ENCODE measurements around the gene EID2B. TPM values are rescaled to one million over a fixed set of nuclear protein-coding genes. Genes with fewer than 3 reads are reported as not detected.
A peak's percentile ranks its signal among the peaks of the same experiment; 100 is the strongest.

The EID2B gene
- total RNA-seq, 2 experiments from 2014 or later = 3.3 to 3.8 TPM

GRCh38 chr19:39498798-39499642 is 33.6 kb downstream of the EID2B start, which contains the start of gene DLL3:
DLL3 (plus strand) TSS chr19:39498947; CDS start chr19:39498975, 28 bp downstream.
- ChIA-PET POLR2A (interaction anchor here (0.8 to 2.5 kb wide), 3 partner anchors 40 to 64 kb away, joined by 3 to 8 read pairs (median 4); partner anchors contain the start of gene RPS16), CTCF (interaction anchor here (0.7 to 6.7 kb wide), 9 partner anchors 16 to 175 kb away, joined by 3 to 59 read pairs (median 4); partner anchors contain the start of gene EID2B)
- Mint-ChIP-seq H3K27ac (no peak within 1 kb of the TSS), H3K9me3 (no peaks in the 10 kb centered on the region), H3K4me1 (ENCODE audit: low read depth) (peaks cover 20% of the 10 kb centered on the region), H3K27me3 (peaks cover 41% of the 10 kb centered on the region), H3K36me3 (peaks cover 1% of the 10 kb centered on the region), H3K4me3 (peak within 1 kb of the TSS; percentile 33)
- no peak for DNase-seq
- intact Hi-C loops (cut with micrococcal nuclease) = loop anchor here (2.0 kb wide), 2 partner anchors 34 to 174 kb away; partner anchors contain the start of gene EID2B

- peak overlapping the region; percentile 33 for H3K4me3 Mint-ChIP-seq
- ChIA-PET POLR2A (interaction anchor here (0.5 to 2.5 kb wide), 4 partner anchors 14 to 63 kb away, joined by 3 to 8 read pairs (median 4); partner anchors contain the start of gene RPS16), CTCF (interaction anchor here (0.5 to 6.7 kb wide), 19 partner anchors 9 to 687 kb away, joined by 3 to 59 read pairs (median 4); partner anchors contain the start of genes EID2B and RPS16)
- peaks cover 17% of the 10 kb centered on the region for H3K4me1 Mint-ChIP-seq (ENCODE audit: low read depth)
- peaks cover 33% of the 10 kb centered on the region for H3K27me3 Mint-ChIP-seq
- H3K9me3 Mint-ChIP-seq = no peaks in the 10 kb centered on the region
- intact Hi-C loops (cut with micrococcal nuclease) = loop anchor here (2.0 kb wide), 2 partner anchors 35 to 175 kb away; partner anchors contain the start of gene EID2B
- peak; percentile 62 for DNase-seq
- H3K36me3 Mint-ChIP-seq = no peaks in the 10 kb centered on the region
- no peak overlapping the region for H3K27ac Mint-ChIP-seq
Measured at GRCh38 chr19:39497996-39498797, 34.5 kb downstream of the EID2B start.

GRCh38 chr19:39497701-39497995 is 35.0 kb downstream of the EID2B start:
- H3K36me3 Mint-ChIP-seq = no peaks in the 10 kb centered on the region
- ChIA-PET CTCF (interaction anchor here (0.7 to 6.7 kb wide), 14 partner anchors 9 to 175 kb away, joined by 3 to 59 read pairs (median 4); partner anchors contain the start of genes EID2B and RPS16), POLR2A (interaction anchor here (0.5 to 2.5 kb wide), 3 partner anchors 15 to 62 kb away, joined by 3 to 8 read pairs (median 4); partner anchors contain the start of gene RPS16)
- no peak overlapping the region for H3K27ac Mint-ChIP-seq
- peaks cover 32% of the 10 kb centered on the region for H3K27me3 Mint-ChIP-seq
- no peaks in the 10 kb centered on the region for H3K9me3 Mint-ChIP-seq
- peaks cover 14% of the 10 kb centered on the region for H3K4me1 Mint-ChIP-seq (ENCODE audit: low read depth)
- H3K4me3 Mint-ChIP-seq = no peak overlapping the region
- intact Hi-C loops (cut with micrococcal nuclease) = no loop called here
- no peak for DNase-seq

- intact Hi-C loops (cut with micrococcal nuclease) = no loop called here
- POLR2A ChIA-PET = no interaction called here
- CTCF ChIA-PET = interaction anchor here (0.7 to 6.7 kb wide), 3 partner anchors 22 to 807 kb away, joined by 3 to 59 read pairs (median 6); partner anchors contain the start of gene EID2B
- no peaks in the 10 kb centered on the region for H3K9me3 Mint-ChIP-seq
- H3K27me3 Mint-ChIP-seq = peaks cover 30% of the 10 kb centered on the region
- no peak overlapping the region for H3K27ac Mint-ChIP-seq
- H3K4me1 Mint-ChIP-seq (ENCODE audit: low read depth) = peaks cover 14% of the 10 kb centered on the region
- no peak overlapping the region for H3K4me3 Mint-ChIP-seq
- DNase-seq = no peak
- H3K36me3 Mint-ChIP-seq = no peaks in the 10 kb centered on the region
Measured at GRCh38 chr19:39496063-39496462, 36.6 kb downstream of the EID2B start.

- Mint-ChIP-seq H3K9me3 (no peaks in the 10 kb centered on the region), H3K27me3 (peaks cover 19% of the 10 kb centered on the region), H3K4me3 (no peak overlapping the region), H3K4me1 (ENCODE audit: low read depth) (peaks cover 11% of the 10 kb centered on the region), H3K27ac (no peak overlapping the region), H3K36me3 (peaks cover 4% of the 10 kb centered on the region)
- ChIA-PET CTCF (interaction anchor here (0.8 kb wide), 1 partner anchor 8 kb away, joined by 3 read pairs; no protein-coding TSS in a partner anchor), POLR2A (no interaction called here)
- intact Hi-C loops (cut with micrococcal nuclease) = no loop called here
- no peak for DNase-seq
Measured at GRCh38 chr19:39494661-39495060, 38.0 kb downstream of the EID2B start.

GRCh38 chr19:39492788-39493187 is 39.9 kb downstream of the EID2B start:
- ChIA-PET CTCF (no interaction called here), POLR2A (no interaction called here)
- H3K27ac Mint-ChIP-seq = no peak overlapping the region
- H3K36me3 Mint-ChIP-seq = peaks cover 17% of the 10 kb centered on the region
- DNase-seq = no peak
- H3K27me3 Mint-ChIP-seq = peaks cover 7% of the 10 kb centered on the region
- no peaks in the 10 kb centered on the region for H3K4me1 Mint-ChIP-seq (ENCODE audit: low read depth)
- H3K4me3 Mint-ChIP-seq = no peak overlapping the region
- no peaks in the 10 kb centered on the region for H3K9me3 Mint-ChIP-seq
- intact Hi-C loops (cut with micrococcal nuclease) = no loop called here

GRCh38 chr19:39492225-39492624 is 40.4 kb downstream of the EID2B start:
- intact Hi-C loops (cut with micrococcal nuclease) = no loop called here
- Mint-ChIP-seq H3K27ac (no peak overlapping the region), H3K4me3 (no peak overlapping the region), H3K27me3 (peaks cover 7% of the 10 kb centered on the region), H3K36me3 (peaks cover 18% of the 10 kb centered on the region), H3K9me3 (no peaks in the 10 kb centered on the region), H3K4me1 (ENCODE audit: low read depth) (no peaks in the 10 kb centered on the region)
- POLR2A ChIA-PET = no interaction called here
- DNase-seq = no peak
- CTCF ChIA-PET = interaction anchor here (1.2 kb wide), 1 partner anchor 18 kb away, joined by 6 read pairs; no protein-coding TSS in a partner anchor

GRCh38 chr19:39489756-39490155 is 42.9 kb downstream of the EID2B start:
- Mint-ChIP-seq H3K4me3 (no peak overlapping the region), H3K9me3 (no peaks in the 10 kb centered on the region), H3K4me1 (ENCODE audit: low read depth) (no peaks in the 10 kb centered on the region), H3K36me3 (peaks cover 30% of the 10 kb centered on the region), H3K27ac (no peak overlapping the region), H3K27me3 (no peaks in the 10 kb centered on the region)
- ChIA-PET CTCF (interaction anchor here (0.7 to 1.1 kb wide), 3 partner anchors 13 to 43 kb away, joined by 3 to 6 read pairs (median 4); no protein-coding TSS in a partner anchor), POLR2A (no interaction called here)
- intact Hi-C loops (cut with micrococcal nuclease) = no loop called here
- no peak for DNase-seq

- Mint-ChIP-seq H3K4me3 (peak overlapping the region; percentile 48), H3K9me3 (no peaks in the 10 kb centered on the region), H3K27me3 (no peaks in the 10 kb centered on the region), H3K36me3 (peaks cover 26% of the 10 kb centered on the region), H3K27ac (no peak overlapping the region), H3K4me1 (ENCODE audit: low read depth) (peaks cover 25% of the 10 kb centered on the region)
- POLR2A ChIA-PET = interaction anchor here (0.9 kb wide), 1 partner anchor 51 kb away, joined by 3 read pairs; no protein-coding TSS in a partner anchor
- intact Hi-C loops (cut with micrococcal nuclease) = no loop called here
- no peak for DNase-seq
- CTCF ChIA-PET = interaction anchor here (1.3 to 4.7 kb wide), 2 partner anchors 9 to 15 kb away, joined by 4 to 21 read pairs; partner anchors contain the start of gene DLL3
Measured at GRCh38 chr19:39483141-39483540, 49.5 kb downstream of the EID2B start.

GRCh38 chr19:39481676-39482075 is 51.0 kb downstream of the EID2B start:
- Mint-ChIP-seq H3K36me3 (peaks cover 22% of the 10 kb centered on the region), H3K9me3 (no peaks in the 10 kb centered on the region)
- POLR2A ChIA-PET = interaction anchor here (1.2 kb wide), 1 partner anchor 49 kb away, joined by 3 read pairs; no protein-coding TSS in a partner anchor

GRCh38 chr19:39481229-39481545 is 51.5 kb downstream of the EID2B start:
- intact Hi-C loops (cut with micrococcal nuclease) = loop anchor here (2.0 kb wide), 2 partner anchors 36 to 52 kb away; partner anchors contain the start of genes EID2B and SUPT5H

More at GRCh38 chr19:39481676-39482075, 51.0 kb downstream of the EID2B start:
- Mint-ChIP-seq H3K27ac (peak overlapping the region; percentile 78), H3K27me3 (no peaks in the 10 kb centered on the region), H3K4me3 (peak overlapping the region; percentile 82), H3K4me1 (ENCODE audit: low read depth) (peaks cover 25% of the 10 kb centered on the region)
- no peak for DNase-seq
- intact Hi-C loops (cut with micrococcal nuclease) = loop anchor here (2.0 kb wide), 2 partner anchors 37 to 51 kb away; partner anchors contain the start of genes EID2B and SUPT5H
- CTCF ChIA-PET = no interaction called here

More at GRCh38 chr19:39481229-39481545, 51.5 kb downstream of the EID2B start:
- Mint-ChIP-seq H3K9me3 (no peaks in the 10 kb centered on the region), H3K4me1 (ENCODE audit: low read depth) (peaks cover 25% of the 10 kb centered on the region), H3K36me3 (peaks cover 22% of the 10 kb centered on the region), H3K4me3 (peak overlapping the region; percentile 82), H3K27me3 (no peaks in the 10 kb centered on the region), H3K27ac (peak overlapping the region; percentile 78)
- ChIA-PET POLR2A (interaction anchor here (1.2 kb wide), 2 partner anchors 46 to 49 kb away, joined by 3 to 11 read pairs; partner anchors contain the start of gene RPS16), CTCF (interaction anchor here (1.2 kb wide), 1 partner anchor 22 kb away, joined by 4 read pairs; no protein-coding TSS in a partner anchor)
- no peak for DNase-seq
